ENCODE results near the gene CSF2. TPM values are rescaled to one million over a fixed set of nuclear protein-coding genes. Genes with fewer than 3 reads are reported as not detected.

CSF2 gene
- total RNA-seq, 4 donors from 2014 or later = not detected

- in situ Hi-C loops (cut with MboI; ENCODE audit: low sequenced_read_pairs in 4 of 4) = no loop called here
- DNase-seq (no peak), ATAC-seq (no peak)
- Histone ChIP-seq H3K9me3 (no peaks in the 10 kb centered on the region), H3K4me3 (no peak overlapping the region), H3K27ac (no peak overlapping the region), H3K4me1 (no peaks in the 10 kb centered on the region), H3K36me3 (no peaks in the 10 kb centered on the region), H3K27me3 (peaks cover 0 to 3% (median 0%) of the 10 kb centered on the region in 3 donors)
- intact Hi-C loops (cut with DNase I; ENCODE audit: low total_unique reads) = no loop called here
- no peak for TF ChIP-seq POLR2A (IDR thresholded peaks at IDR 0.05)
- no peak for TF ChIP-seq CTCF (IDR thresholded peaks at IDR 0.05 in 4 of 5, conservative IDR thresholded peaks at IDR 0.05 in 1 of 5)
These were observed 21.1 kb upstream of the CSF2 start for GRCh38 chr5:132052520-132052919.

- in situ Hi-C loops (cut with MboI; ENCODE audit: low sequenced_read_pairs in 4 of 4) = no loop called here
- ATAC-seq = no peak
- peaks cover 0 to 3% (median 0%) of the 10 kb centered on the region in 3 donors for H3K27me3 ChIP-seq
These were observed 20.1 kb upstream of the CSF2 start for GRCh38 chr5:132053483-132053882.

GRCh38 chr5:132054031-132054696 lies 19.4 kb upstream of the CSF2 start:
- ATAC-seq (no peak), DNase-seq (no peak)
- TF ChIP-seq CTCF (IDR thresholded peaks at IDR 0.05 in 4 of 5, conservative IDR thresholded peaks at IDR 0.05 in 1 of 5) (no peak), POLR2A (IDR thresholded peaks at IDR 0.05) (no peak)
- H3K4me3 ChIP-seq = no peak overlapping the region
- H3K9me3 ChIP-seq = no peaks in the 10 kb centered on the region
- no peaks in the 10 kb centered on the region for H3K36me3 ChIP-seq
- no peaks in the 10 kb centered on the region for H3K4me1 ChIP-seq
- intact Hi-C loops (cut with DNase I; ENCODE audit: low total_unique reads) (no loop called here), in situ Hi-C loops (cut with MboI; ENCODE audit: low sequenced_read_pairs in 4 of 4) (no loop called here)
- H3K27me3 ChIP-seq = peaks cover 0 to 3% (median 0%) of the 10 kb centered on the region in 3 donors
- H3K27ac ChIP-seq = no peak overlapping the region

More at GRCh38 chr5:132053483-132053882, 20.1 kb upstream of the CSF2 start:
- TF ChIP-seq CTCF (IDR thresholded peaks at IDR 0.05 in 4 of 5, conservative IDR thresholded peaks at IDR 0.05 in 1 of 5) (no peak), POLR2A (IDR thresholded peaks at IDR 0.05) (no peak)
- Histone ChIP-seq H3K27ac (no peak overlapping the region), H3K4me1 (no peaks in the 10 kb centered on the region), H3K36me3 (no peaks in the 10 kb centered on the region), H3K9me3 (no peaks in the 10 kb centered on the region), H3K4me3 (no peak overlapping the region)
- DNase-seq = no peak
- intact Hi-C loops (cut with DNase I; ENCODE audit: low total_unique reads) = no loop called here

GRCh38 chr5:132054697-132055440 lies 18.7 kb upstream of the CSF2 start:
- Histone ChIP-seq H3K4me3 (no peak overlapping the region), H3K27me3 (peaks cover 0 to 3% (median 0%) of the 10 kb centered on the region in 3 donors), H3K27ac (no peak overlapping the region), H3K36me3 (no peaks in the 10 kb centered on the region), H3K4me1 (no peaks in the 10 kb centered on the region), H3K9me3 (no peaks in the 10 kb centered on the region)
- TF ChIP-seq POLR2A (IDR thresholded peaks at IDR 0.05) = no peak
- no peak for TF ChIP-seq CTCF (IDR thresholded peaks at IDR 0.05 in 4 of 5, conservative IDR thresholded peaks at IDR 0.05 in 1 of 5)
- intact Hi-C loops (cut with DNase I; ENCODE audit: low total_unique reads) (no loop called here), in situ Hi-C loops (cut with MboI; ENCODE audit: low sequenced_read_pairs in 4 of 4) (no loop called here)
- ATAC-seq (no peak), DNase-seq (no peak)
